Panc1 (cell line): Measurements from ENCODE around the gene AGPAT3. TPM values are rescaled to one million over a fixed set of nuclear protein-coding genes. Genes with fewer than 3 reads are reported as not detected.

ENCODE experiments used
- ATAC-seq: fragments of 200-7000 bp; cut with Tn5 transposase; 2 replicates; pipeline ENCODE4 v1.9.1; 2020; ENCODE audit warnings: mild to moderate bottlenecking, moderate library complexity
- BruUV-seq: library from RNA; stranded (reverse); fragments of 400-500 nt; replicated peaks from 2 replicates; lab custom pipeline; 2021; lab: Mats Ljungman, UMichigan
- CTCF ChIA-PET: fragments of 300-600 bp; sonication (Branson Sonifier 250); formaldehyde crosslinking; loops from one replicate; lab custom pipeline; 2022; ENCODE audit warnings: antibody characterized with exemption; lab: Charles Lee
- POLR2A ChIA-PET: fragments of 300-600 bp; sonication (Branson Sonifier 250); formaldehyde crosslinking; loops from one replicate; lab custom pipeline; 2022; ENCODE audit warnings: antibody characterized with exemption; lab: Charles Lee
- DNase-seq: peaks from one replicate; pipeline ENCODE4 v3.0.0-alpha.2; 2010; ENCODE audit warnings: low read depth, low spot score
- H3K27ac ChIP-seq: 2 replicates; pipeline ENCODE4 v1.5.1; 2011; ENCODE audit warnings: mild to moderate bottlenecking, low read length, inconsistent platforms
- H3K27me3 ChIP-seq: fragments of 200-500 bp; sonication (Bioruptor generic); 2 replicates; pipeline ENCODE4 v1.6.0; 2014; ENCODE audit warnings: low read length, inconsistent platforms; ENCODE audit not compliant: control insufficient read depth, insufficient read depth
- H3K36me3 ChIP-seq: fragments of 200-500 bp; sonication (Bioruptor generic); 2 replicates; pipeline ENCODE4 v1.5.1; 2014; ENCODE audit warnings: inconsistent platforms, mild to moderate bottlenecking, low read length, moderate library complexity; ENCODE audit not compliant: control insufficient read depth, insufficient read depth
- H3K4me1 ChIP-seq: 2 replicates; pipeline ENCODE4 v1.5.1; 2011; ENCODE audit warnings: inconsistent platforms, mild to moderate bottlenecking, low read length, moderate library complexity; ENCODE audit not compliant: control insufficient read depth, insufficient read depth
- H3K4me3 ChIP-seq, 2 experiments: 2 replicates each; pipeline ENCODE4 v1.5.1; 2011 to 2012; ENCODE audit warnings: low read depth in 2 of 2, low read length in 2 of 2, mild to moderate bottlenecking in 2 of 2, inconsistent platforms in 1 of 2, moderate library complexity in 1 of 2
- H3K9me3 ChIP-seq: fragments of 200-500 bp; sonication (Bioruptor generic); 2 replicates; pipeline ENCODE4 v1.5.1; 2014; ENCODE audit warnings: low read depth, mild to moderate bottlenecking, inconsistent platforms, low read length, moderate library complexity; ENCODE audit not compliant: control insufficient read depth, insufficient read depth
- CTCF ChIP-seq: fragments of 450-650 bp; IDR thresholded peaks from 2 replicates; pipeline ENCODE4 v1.5.1; 2017; ENCODE audit warnings: mild to moderate bottlenecking
- POLR2AphosphoS5 ChIP-seq: IDR thresholded peaks from 2 replicates; pipeline ENCODE4 v1.6.1; 2012; ENCODE audit warnings: mild to moderate bottlenecking, low read depth, low read length, moderate library complexity
- REST ChIP-seq, 2 experiments: IDR thresholded peaks; 2 replicates each; pipeline ENCODE4 v1.6.1; 2011 to 2012; ENCODE audit warnings: low read depth in 2 of 2, control low read depth in 1 of 2, low read length in 1 of 2, mild to moderate bottlenecking in 1 of 2, moderate library complexity in 1 of 2; ENCODE audit not compliant: insufficient read depth in 1 of 2
- SIN3A ChIP-seq: IDR thresholded peaks from 2 replicates; pipeline ENCODE4 v1.6.1; 2012; ENCODE audit warnings: low read depth, mild to moderate bottlenecking, low read length, moderate library complexity, borderline replicate concordance; ENCODE audit not compliant: insufficient read depth
- TCF7L2 ChIP-seq: IDR thresholded peaks from 2 replicates; pipeline ENCODE4 v1.6.1; 2011; ENCODE audit warnings: mild to moderate bottlenecking, low read depth, low read length, inconsistent platforms
- in situ Hi-C: cut with HindIII; loops from 2 replicates; pipeline ENCODE4 v1.10.0; 2016; ENCODE audit warnings: low sequenced_read_pairs, low pct_unique_long_range_greater_than_20kb
- intact Hi-C: fragments of 100-400 bp; cut with micrococcal nuclease; formaldehyde crosslinking; loops from one replicate; pipeline ENCODE4 v1.10.0; 2022; ENCODE audit not compliant: unreplicated experiment
- total RNA-seq: library from RNA; stranded (reverse); gene quantifications from one replicate; pipeline ENCODE4 v1.2.1, GENCODE V29; 2021; ENCODE audit not compliant: unreplicated experiment

Gene AGPAT3
- total RNA-seq, 1 experiment from 2014 or later = 40.1 TPM

GRCh38 chr21:43908167-43908566 lies 43.1 kb downstream of the AGPAT3 start:
- H3K4me3 ChIP-seq = no peak overlapping the region
- in situ Hi-C loops (loop anchor here (5.0 kb wide), 1 partner anchor 41 kb away; the partner anchor contains the start of gene AGPAT3), intact Hi-C loops (no loop called here)
- ATAC-seq (no peak), DNase-seq (no peak)
- H3K27ac ChIP-seq = no peak overlapping the region
- H3K4me1 ChIP-seq = no peaks in the 10 kb centered on the region
- no peaks in the 10 kb centered on the region for H3K27me3 ChIP-seq
- H3K36me3 ChIP-seq = no peaks in the 10 kb centered on the region
- no TSS peak for BruUV-seq
- CTCF ChIA-PET = no interaction called here
- POLR2A ChIA-PET = no interaction called here
- TF ChIP-seq SIN3A (no peak), REST (IDR thresholded peaks at IDR 0.05; ENCODE audit: insufficient read depth in 1 of 2, low read depth in 2 of 2, low read length in 1 of 2) (no peak), POLR2AphosphoS5 (no peak), CTCF (no peak), TCF7L2 (no peak)
- no peaks in the 10 kb centered on the region for H3K9me3 ChIP-seq

- CTCF ChIA-PET = no interaction called here
- POLR2A ChIA-PET = no interaction called here
- H3K27ac ChIP-seq = no peak overlapping the region
- H3K4me1 ChIP-seq = no peaks in the 10 kb centered on the region
- intact Hi-C loops (no loop called here), in situ Hi-C loops (loop anchor here (5.0 kb wide), 1 partner anchor 43 kb away; the partner anchor contains the start of gene AGPAT3)
- BruUV-seq = no TSS peak
- no peak for TF ChIP-seq CTCF
- H3K36me3 ChIP-seq = no peaks in the 10 kb centered on the region
- no peaks in the 10 kb centered on the region for H3K27me3 ChIP-seq
- no peaks in the 10 kb centered on the region for H3K9me3 ChIP-seq
- ATAC-seq (no peak), DNase-seq (no peak)
- no peak overlapping the region for H3K4me3 ChIP-seq
These were observed 44.8 kb downstream of the AGPAT3 start for GRCh38 chr21:43909741-43910400.
